ENCODE results near the gene ZNF683.

The ZNF683 gene

DNA sequence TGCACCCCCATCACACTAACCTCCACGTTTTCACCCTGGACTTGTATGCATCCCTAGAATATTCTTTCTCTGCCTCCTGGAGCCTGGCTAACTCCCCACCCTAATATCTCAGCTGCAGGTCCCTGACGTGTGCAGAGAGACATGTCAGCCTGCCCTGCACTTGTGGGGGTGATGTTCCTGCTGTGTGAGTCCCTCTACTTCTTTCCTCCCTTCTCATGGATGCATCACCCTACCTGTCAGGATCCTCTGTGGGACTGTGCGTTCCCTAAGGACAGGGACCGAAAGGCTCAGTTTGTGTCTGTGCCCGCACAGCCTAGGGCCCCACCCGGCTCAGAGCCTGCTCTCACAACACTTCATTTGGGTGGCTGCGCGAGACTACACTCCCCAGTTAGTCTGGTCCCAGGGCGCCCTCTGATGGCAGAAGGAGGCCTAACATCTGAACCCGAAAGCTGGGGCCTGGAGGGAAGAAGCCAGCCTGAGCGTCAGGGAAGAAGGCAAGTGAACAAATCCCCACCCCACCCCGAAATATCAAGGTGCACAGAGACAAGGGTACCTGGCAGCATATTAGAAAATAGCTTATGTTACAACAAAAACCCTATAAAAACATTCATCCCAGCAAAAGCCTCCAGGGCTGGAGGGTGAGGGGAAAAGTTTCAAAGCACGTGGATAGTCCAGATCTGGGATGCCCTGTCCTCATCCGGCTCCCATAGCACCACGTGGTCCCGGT is 51.1 kb downstream of the ZNF683 start:
- Histone ChIP-seq H3K36me3 (ENCODE audit: control insufficient read depth in 4 of 4, insufficient read depth in 4 of 4, low read length in 3 of 4) (peaks cover 0 to 28% (median 11%) of the 10 kb centered on the region in 4 experiments), H3K9me3 (ENCODE audit: control extremely low read depth in 1 of 5, control insufficient read depth in 4 of 5, insufficient read depth in 2 of 5, low read depth in 1 of 5, low read length in 4 of 5) (no peaks in the 10 kb centered on the region), H3K27ac (ENCODE audit: insufficient read depth in 1 of 2, low read depth in 1 of 2, low read length in 2 of 2, poor library complexity in 1 of 2, severe bottlenecking in 2 of 2) (peak overlapping the region in 1 of 2 experiments; percentile 9), H3K4me1 (ENCODE audit: control extremely low read depth in 1 of 4, control insufficient read depth in 4 of 4, insufficient read depth in 4 of 4, low read length in 3 of 4) (peaks cover 6 to 52% (median 47%) of the 10 kb centered on the region in 4 experiments), H3K27me3 (replicated peaks in 2 of 5; ENCODE audit: control insufficient read depth in 4 of 5, insufficient read depth in 5 of 5, low read length in 4 of 5) (no peaks in the 10 kb centered on the region), H3K4me3 (ENCODE audit: control insufficient read depth in 1 of 7, extremely low read depth in 1 of 7, insufficient read depth in 4 of 7, low read depth in 2 of 7, low read length in 6 of 7) (peak overlapping the region in 1 of 7 experiments; percentile 11)
- POLR2A ChIA-PET = interaction anchor here (0.8 to 2.8 kb wide), 3 partner anchors 37 to 46 kb away, joined by 3 to 8 read pairs (median 5); partner anchors contain the start of gene SH3BGRL3
- DNase-seq = peak; percentile 87 to 92 (median 88)
- WGBS (ENCODE audit: insufficient coverage) = 19% methylated on average over 9 of the region's 16 CpGs
- CTCF ChIA-PET = interaction anchor here (0.7 to 8.5 kb wide), 27 partner anchors 10 to 218 kb away, joined by 3 to 161 read pairs (median 4); partner anchors contain the start of genes CEP85, SH3BGRL3 and ZNF593

DNA sequence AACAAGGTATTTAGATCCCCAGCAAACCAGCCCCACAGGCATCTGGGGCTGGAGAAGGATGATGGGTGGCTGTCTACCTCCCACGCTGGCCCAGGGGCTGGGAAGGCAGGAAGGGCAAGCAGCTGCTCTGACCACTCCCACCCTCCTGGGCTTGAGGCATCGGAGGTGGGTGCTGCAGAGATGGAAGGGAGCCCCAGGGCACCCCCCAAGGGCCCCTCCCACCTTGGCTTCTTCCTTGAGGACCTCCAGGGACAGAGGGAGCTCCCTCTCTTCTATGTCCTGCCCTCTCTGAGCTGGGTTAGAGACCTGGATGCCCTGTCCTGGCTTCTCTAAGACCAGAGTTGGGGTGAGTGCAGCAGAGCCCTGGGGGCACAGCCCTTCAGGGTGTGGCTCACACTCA is 51.7 kb downstream of the ZNF683 start:
- peaks cover 6 to 58% (median 51%) of the 10 kb centered on the region in 4 experiments for H3K4me1 ChIP-seq (ENCODE audit: control extremely low read depth in 1 of 4, control insufficient read depth in 4 of 4, insufficient read depth in 4 of 4, low read length in 3 of 4)
- H3K9me3 ChIP-seq (ENCODE audit: control extremely low read depth in 1 of 5, control insufficient read depth in 4 of 5, insufficient read depth in 2 of 5, low read depth in 1 of 5, low read length in 4 of 5) = no peaks in the 10 kb centered on the region
- H3K27me3 ChIP-seq (replicated peaks in 2 of 5; ENCODE audit: control insufficient read depth in 4 of 5, insufficient read depth in 5 of 5, low read length in 4 of 5) = no peaks in the 10 kb centered on the region
- DNase-seq = no peak
- H3K4me3 ChIP-seq (ENCODE audit: control insufficient read depth in 1 of 7, extremely low read depth in 1 of 7, insufficient read depth in 4 of 7, low read depth in 2 of 7, low read length in 6 of 7) = peak overlapping the region in 1 of 7 experiments; percentile 11
- ChIA-PET POLR2A (interaction anchor here (1.1 to 2.8 kb wide), 2 partner anchors 37 to 41 kb away, joined by 5 to 8 read pairs; partner anchors contain the start of gene SH3BGRL3), CTCF (interaction anchor here (0.8 to 8.5 kb wide), 16 partner anchors 11 to 156 kb away, joined by 3 to 161 read pairs (median 4); partner anchors contain the start of genes CEP85, SH3BGRL3 and ZNF593)
- no peak overlapping the region for H3K27ac ChIP-seq (ENCODE audit: insufficient read depth in 1 of 2, low read depth in 1 of 2, low read length in 2 of 2, poor library complexity in 1 of 2, severe bottlenecking in 2 of 2)
- 100% methylated on average over 2 of the region's 2 CpGs for WGBS (ENCODE audit: insufficient coverage)
- peaks cover 0 to 28% (median 11%) of the 10 kb centered on the region in 4 experiments for H3K36me3 ChIP-seq (ENCODE audit: control insufficient read depth in 4 of 4, insufficient read depth in 4 of 4, low read length in 3 of 4)

DNA sequence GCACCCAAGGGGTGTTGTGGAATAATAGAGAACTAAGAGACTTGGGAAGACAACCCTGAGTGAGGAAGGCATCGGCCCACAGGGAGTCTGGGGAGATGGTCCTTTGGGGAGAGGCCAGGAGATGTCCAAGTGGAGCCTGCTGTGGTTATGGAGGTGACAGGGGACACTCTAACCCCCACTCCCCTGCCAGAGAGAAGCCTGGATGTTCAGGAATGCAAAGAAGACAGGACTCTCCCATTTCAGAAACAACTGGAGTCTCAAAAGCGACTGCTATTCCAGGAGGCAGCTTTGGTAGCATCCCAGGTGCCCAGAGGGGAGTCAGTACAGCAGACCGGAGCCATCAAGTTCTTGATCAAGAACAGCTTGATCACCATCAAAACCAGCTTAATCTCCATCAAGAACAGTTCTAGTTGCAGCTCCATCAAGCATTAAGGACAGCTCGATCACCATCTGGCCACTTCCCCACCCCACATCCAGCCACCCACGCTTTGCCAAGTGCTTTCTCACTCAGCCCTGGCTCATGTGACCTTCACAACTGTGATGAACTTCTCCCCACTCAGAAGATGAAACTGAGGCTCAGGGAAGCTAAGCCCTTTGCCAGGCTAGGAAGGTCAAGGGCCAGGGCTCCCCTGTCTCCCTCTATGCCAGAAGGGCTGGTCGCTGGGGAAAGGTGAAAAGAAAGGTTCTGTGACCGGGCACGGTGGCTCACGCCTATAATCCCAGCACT is 54.0 kb downstream of the ZNF683 start:
- Histone ChIP-seq H3K27me3 (replicated peaks in 2 of 5; ENCODE audit: control insufficient read depth in 4 of 5, insufficient read depth in 5 of 5, low read length in 4 of 5) (no peaks in the 10 kb centered on the region), H3K36me3 (ENCODE audit: control insufficient read depth in 4 of 4, insufficient read depth in 4 of 4, low read length in 3 of 4) (peaks cover 0 to 23% (median 8%) of the 10 kb centered on the region in 4 experiments), H3K27ac (ENCODE audit: insufficient read depth in 1 of 2, low read depth in 1 of 2, low read length in 2 of 2, poor library complexity in 1 of 2, severe bottlenecking in 2 of 2) (peak overlapping the region; percentile 69 to 86), H3K4me3 (ENCODE audit: control insufficient read depth in 1 of 7, extremely low read depth in 1 of 7, insufficient read depth in 4 of 7, low read depth in 2 of 7, low read length in 6 of 7) (peak overlapping the region; percentile 49 to 79 (median 70)), H3K9me3 (ENCODE audit: control extremely low read depth in 1 of 5, control insufficient read depth in 4 of 5, insufficient read depth in 2 of 5, low read depth in 1 of 5, low read length in 4 of 5) (no peaks in the 10 kb centered on the region), H3K4me1 (ENCODE audit: control extremely low read depth in 1 of 4, control insufficient read depth in 4 of 4, insufficient read depth in 4 of 4, low read length in 3 of 4) (peaks cover 13 to 73% (median 65%) of the 10 kb centered on the region in 4 experiments)
- POLR2A ChIA-PET = interaction anchor here (0.7 to 3.6 kb wide), 6 partner anchors 30 to 149 kb away, joined by 3 to 28 read pairs (median 6); partner anchors contain the start of gene ZNF593
- WGBS (ENCODE audit: insufficient coverage) = 13% methylated on average over 6 of the region's 9 CpGs
- peak in 1 of 3 donors; percentile 54 for DNase-seq
- CTCF ChIA-PET = interaction anchor here (0.8 to 8.5 kb wide), 13 partner anchors 10 to 162 kb away, joined by 3 to 161 read pairs (median 6); partner anchors contain the start of genes CATSPER4, SH3BGRL3, UBXN11 and ZNF593

DNA sequence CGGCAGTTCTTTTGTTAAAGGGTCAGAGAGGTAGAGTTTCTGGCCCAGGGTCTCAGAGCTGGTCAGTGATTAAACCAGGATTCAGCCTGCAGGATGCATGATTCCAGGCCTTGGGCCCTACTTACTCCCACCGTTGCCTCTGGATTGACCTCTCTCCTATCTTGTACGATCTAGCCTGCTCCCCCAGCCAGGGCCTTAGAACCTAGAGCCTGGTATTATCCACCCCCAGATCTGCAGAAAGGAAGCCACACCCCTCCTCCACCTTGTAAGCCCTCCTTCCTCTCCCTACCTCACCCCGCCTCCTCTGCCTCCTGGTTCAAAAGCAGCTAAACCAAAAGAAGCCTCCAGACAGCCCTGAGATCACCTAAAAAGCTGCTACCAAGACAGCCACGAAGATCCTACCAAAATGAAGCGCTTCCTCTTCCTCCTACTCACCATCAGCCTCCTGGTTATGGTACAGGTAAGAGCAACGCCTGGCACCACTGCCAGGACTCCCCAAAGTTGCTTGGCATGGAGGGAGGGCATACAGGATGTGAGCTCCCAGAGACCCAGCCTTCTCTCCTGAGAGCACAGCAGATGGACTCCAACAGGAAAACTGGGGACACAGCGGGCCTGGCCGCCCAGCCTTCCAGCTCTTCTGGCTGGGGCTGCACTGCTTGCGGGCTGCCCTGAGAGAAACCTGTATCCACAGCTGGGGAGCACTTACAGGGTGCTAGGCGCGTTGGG is 54.8 kb downstream of the ZNF683 start, which contains the start of gene CD52:
Gene CD52, plus strand, starts transcription at position 347 of the 726 bp plus-strand sequence. Its CDS starts 60 bp downstream, at position 407.
- ChIA-PET POLR2A (interaction anchor here (1.0 to 3.6 kb wide), 4 partner anchors 29 to 42 kb away, joined by 5 to 28 read pairs (median 10); no protein-coding TSS in a partner anchor), CTCF (interaction anchor here (0.8 to 8.5 kb wide), 11 partner anchors 9 to 148 kb away, joined by 3 to 161 read pairs (median 6); partner anchors contain the start of genes CATSPER4, SH3BGRL3, UBXN11 and ZNF593)
- peak within 1 kb of the TSS; percentile 49 to 79 (median 70) for H3K4me3 ChIP-seq (ENCODE audit: control insufficient read depth in 1 of 7, extremely low read depth in 1 of 7, insufficient read depth in 4 of 7, low read depth in 2 of 7, low read length in 6 of 7)
- no peaks in the 10 kb centered on the region for H3K9me3 ChIP-seq (ENCODE audit: control extremely low read depth in 1 of 5, control insufficient read depth in 4 of 5, insufficient read depth in 2 of 5, low read depth in 1 of 5, low read length in 4 of 5)
- H3K36me3 ChIP-seq (ENCODE audit: control insufficient read depth in 4 of 4, insufficient read depth in 4 of 4, low read length in 3 of 4) = peaks cover 0 to 21% (median 8%) of the 10 kb centered on the region in 4 experiments
- H3K4me1 ChIP-seq (ENCODE audit: control extremely low read depth in 1 of 4, control insufficient read depth in 4 of 4, insufficient read depth in 4 of 4, low read length in 3 of 4) = peaks cover 13 to 78% (median 67%) of the 10 kb centered on the region in 4 experiments
- H3K27ac ChIP-seq (ENCODE audit: insufficient read depth in 1 of 2, low read depth in 1 of 2, low read length in 2 of 2, poor library complexity in 1 of 2, severe bottlenecking in 2 of 2) = peak within 1 kb of the TSS; percentile 69 to 86
- H3K27me3 ChIP-seq (replicated peaks in 2 of 5; ENCODE audit: control insufficient read depth in 4 of 5, insufficient read depth in 5 of 5, low read length in 4 of 5) = no peaks in the 10 kb centered on the region
- DNase-seq = peak; percentile 38 to 88 (median 86)
- WGBS (ENCODE audit: insufficient coverage) = 7% methylated on average over 9 of the region's 12 CpGs

DNA sequence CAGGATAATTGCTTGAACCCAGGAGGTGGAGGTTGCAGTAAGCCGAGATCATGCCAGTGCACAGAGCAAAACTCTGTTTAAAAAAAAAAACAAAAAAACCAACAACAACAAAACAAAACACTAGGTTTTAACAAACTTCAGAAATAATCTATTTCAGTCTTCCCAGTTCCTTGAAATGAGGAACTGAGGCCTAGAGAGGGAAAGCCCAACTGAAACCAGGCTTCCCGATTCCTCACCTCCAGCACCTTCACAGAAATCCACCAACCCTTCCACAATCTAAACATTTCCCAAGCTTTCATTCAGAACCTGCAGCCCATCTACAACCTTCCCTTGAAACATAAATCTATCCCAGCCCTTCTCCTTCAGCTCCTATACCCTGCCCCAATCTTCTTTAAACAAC is 55.4 kb downstream of the ZNF683 start:
- ChIA-PET POLR2A (interaction anchor here (0.6 to 3.6 kb wide), 2 partner anchors 29 to 31 kb away, joined by 3 to 28 read pairs; no protein-coding TSS in a partner anchor), CTCF (interaction anchor here (1.2 to 8.5 kb wide), 6 partner anchors 9 to 148 kb away, joined by 3 to 161 read pairs (median 17); partner anchors contain the start of genes SH3BGRL3, UBXN11 and ZNF593)
- Histone ChIP-seq H3K4me1 (ENCODE audit: control extremely low read depth in 1 of 4, control insufficient read depth in 4 of 4, insufficient read depth in 4 of 4, low read length in 3 of 4) (peaks cover 13 to 78% (median 67%) of the 10 kb centered on the region in 4 experiments), H3K27me3 (replicated peaks in 2 of 5; ENCODE audit: control insufficient read depth in 4 of 5, insufficient read depth in 5 of 5, low read length in 4 of 5) (no peaks in the 10 kb centered on the region), H3K36me3 (ENCODE audit: control insufficient read depth in 4 of 4, insufficient read depth in 4 of 4, low read length in 3 of 4) (peaks cover 0 to 20% (median 7%) of the 10 kb centered on the region in 4 experiments), H3K27ac (ENCODE audit: insufficient read depth in 1 of 2, low read depth in 1 of 2, low read length in 2 of 2, poor library complexity in 1 of 2, severe bottlenecking in 2 of 2) (peak overlapping the region; percentile 69 to 86), H3K9me3 (ENCODE audit: control extremely low read depth in 1 of 5, control insufficient read depth in 4 of 5, insufficient read depth in 2 of 5, low read depth in 1 of 5, low read length in 4 of 5) (no peaks in the 10 kb centered on the region), H3K4me3 (ENCODE audit: control insufficient read depth in 1 of 7, extremely low read depth in 1 of 7, insufficient read depth in 4 of 7, low read depth in 2 of 7, low read length in 6 of 7) (peak overlapping the region in 6 of 7 experiments; percentile 59 to 79 (median 74))
- WGBS (ENCODE audit: insufficient coverage) = 0% methylated on average over 1 of the region's 2 CpGs
- DNase-seq = no peak

Measured in common myeloid progenitor, CD34-positive (primary cell).